Coronary artery (tissue), 2 donors: Measurements from ENCODE around the gene HSD17B13.
"Not testable (repeated sequence)": the region's sequence is repeated elsewhere in the genome, so short reads cannot be mapped to it uniquely, and the experiment has no call there.

Source experiments
- DNase-seq: peaks from one replicate; pipeline ENCODE4 v3.0.0-alpha.2; 2017; ENCODE audit warnings: low spot score
- H3K27ac ChIP-seq, 2 donors: fragments of 200-600 bp; sonication (generic); one replicate each; pipeline ENCODE4 v1.5.1; 2016 to 2019
- H3K4me3 ChIP-seq: fragments of 200-600 bp; sonication (generic); 2 replicates; pipeline ENCODE4 v1.5.1; 2016; ENCODE audit warnings: mild to moderate bottlenecking, moderate library complexity
- TF ChIP-seq, protein P1 (sequence below): fragments of 200-600 bp; sonication (generic); IDR thresholded peaks from one replicate; pipeline ENCODE4 v1.5.1; 2019; ENCODE audit warnings: antibody characterized with exemption

HSD17B13 gene

DNA sequence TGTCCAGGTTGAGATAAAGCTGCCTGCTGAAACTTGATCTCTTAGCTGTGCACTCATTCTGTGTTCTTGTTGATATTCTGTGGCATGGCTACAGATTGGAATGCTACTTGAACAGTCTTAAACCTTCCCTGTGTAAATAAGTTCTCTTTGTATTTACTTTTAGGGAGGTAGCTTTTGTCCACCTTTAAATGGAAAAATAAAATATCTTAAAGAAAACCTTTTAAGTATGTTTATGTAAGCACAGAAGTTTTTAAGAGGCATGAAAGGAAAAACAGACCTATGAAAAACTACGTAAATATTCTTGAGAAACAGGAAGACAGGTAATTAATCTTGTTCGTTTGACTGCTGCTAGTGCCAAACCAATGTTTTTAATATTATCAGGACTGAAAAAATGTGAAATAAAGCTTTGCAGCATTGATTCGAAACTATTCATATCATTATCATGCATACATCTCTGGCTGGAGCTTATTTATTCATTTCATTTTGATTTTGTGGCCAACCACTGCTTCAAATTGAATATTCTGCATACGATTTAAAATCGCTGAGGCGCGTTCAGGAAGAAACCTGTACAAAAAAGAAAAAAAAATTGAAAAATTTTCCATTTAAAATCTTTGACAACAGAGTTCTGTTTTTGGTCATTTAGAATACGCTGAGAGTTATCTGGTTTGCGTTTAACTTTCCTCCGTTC is 17.8 kb downstream of the HSD17B13 start:
- DNase-seq: no peak
- Histone ChIP-seq H3K4me3 (no peak overlapping the region), H3K27ac (no peak overlapping the region)
- TF ChIP-seq, protein P1, sequence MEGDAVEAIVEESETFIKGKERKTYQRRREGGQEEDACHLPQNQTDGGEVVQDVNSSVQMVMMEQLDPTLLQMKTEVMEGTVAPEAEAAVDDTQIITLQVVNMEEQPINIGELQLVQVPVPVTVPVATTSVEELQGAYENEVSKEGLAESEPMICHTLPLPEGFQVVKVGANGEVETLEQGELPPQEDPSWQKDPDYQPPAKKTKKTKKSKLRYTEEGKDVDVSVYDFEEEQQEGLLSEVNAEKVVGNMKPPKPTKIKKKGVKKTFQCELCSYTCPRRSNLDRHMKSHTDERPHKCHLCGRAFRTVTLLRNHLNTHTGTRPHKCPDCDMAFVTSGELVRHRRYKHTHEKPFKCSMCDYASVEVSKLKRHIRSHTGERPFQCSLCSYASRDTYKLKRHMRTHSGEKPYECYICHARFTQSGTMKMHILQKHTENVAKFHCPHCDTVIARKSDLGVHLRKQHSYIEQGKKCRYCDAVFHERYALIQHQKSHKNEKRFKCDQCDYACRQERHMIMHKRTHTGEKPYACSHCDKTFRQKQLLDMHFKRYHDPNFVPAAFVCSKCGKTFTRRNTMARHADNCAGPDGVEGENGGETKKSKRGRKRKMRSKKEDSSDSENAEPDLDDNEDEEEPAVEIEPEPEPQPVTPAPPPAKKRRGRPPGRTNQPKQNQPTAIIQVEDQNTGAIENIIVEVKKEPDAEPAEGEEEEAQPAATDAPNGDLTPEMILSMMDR: no peak

DNA sequence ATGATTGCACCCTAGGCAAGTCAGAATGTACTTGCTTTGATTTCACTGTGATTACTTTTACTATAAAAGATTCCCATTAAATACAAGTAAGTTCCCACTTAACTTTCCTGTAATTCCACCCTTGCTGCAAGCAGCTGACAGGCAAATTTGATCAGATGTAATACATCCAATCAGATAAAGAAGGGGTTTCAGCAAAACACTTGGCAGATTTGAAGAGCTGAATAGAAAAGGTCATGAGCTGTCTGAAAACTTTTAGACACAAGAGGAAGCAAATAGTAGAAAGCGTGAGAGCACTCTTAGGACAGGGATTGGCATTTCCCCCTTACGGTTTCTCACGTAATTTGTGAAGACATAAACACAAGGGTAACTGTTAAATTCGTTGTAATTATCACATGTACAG is 22.8 kb downstream of the HSD17B13 start:
- Histone ChIP-seq H3K27ac (no peak overlapping the region), H3K4me3 (no peak overlapping the region)
- TF ChIP-seq, protein P1: no peak
- DNase-seq: no peak

DNA sequence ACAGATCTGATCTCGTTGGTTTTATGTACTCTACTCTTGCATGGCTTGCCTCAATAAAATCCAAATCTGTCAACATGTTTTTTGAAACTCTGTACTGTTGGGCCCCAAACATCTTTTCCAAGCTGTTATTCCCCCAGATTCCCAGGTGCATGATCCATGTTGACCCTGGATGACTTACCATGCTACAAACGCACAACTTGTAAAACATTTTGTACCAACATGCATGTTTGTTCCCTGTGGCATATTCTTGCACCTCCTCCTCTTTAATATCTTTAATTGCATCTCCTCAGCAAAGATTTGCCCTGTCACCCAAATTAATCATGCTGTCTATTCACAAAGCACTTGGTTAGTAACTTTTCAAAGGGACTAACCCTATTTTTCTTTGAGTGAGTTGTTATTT is 24.3 kb downstream of the HSD17B13 start:
- TF ChIP-seq, protein P1: no peak
- DNase-seq: no peak
- no peak overlapping the region for H3K27ac ChIP-seq

DNA sequence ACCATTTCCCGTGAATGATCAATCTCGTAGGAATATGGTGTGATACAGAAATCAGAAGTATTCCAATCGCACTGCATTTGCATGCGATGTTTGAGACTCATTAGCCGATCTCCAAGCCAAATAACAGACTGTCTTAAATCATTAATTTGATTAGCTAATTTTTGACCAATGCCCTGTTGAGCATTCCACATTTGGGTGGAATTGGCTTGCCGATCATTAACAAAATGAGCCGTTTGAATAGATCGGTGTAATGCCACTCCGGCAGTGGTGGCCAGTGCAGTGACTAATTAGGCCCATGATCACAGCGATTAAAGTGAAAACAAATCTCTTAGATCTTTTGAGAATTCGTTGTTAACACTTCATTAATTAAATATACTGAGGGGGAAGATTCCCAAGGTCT is 27.8 kb downstream of the HSD17B13 start:
- H3K4me3 ChIP-seq, DNase-seq, H3K27ac ChIP-seq: not testable (repeated sequence)

More for the DNA sequence above, 24.3 kb downstream of the HSD17B13 start:
- H3K4me3 ChIP-seq: no peak overlapping the region

DNA sequence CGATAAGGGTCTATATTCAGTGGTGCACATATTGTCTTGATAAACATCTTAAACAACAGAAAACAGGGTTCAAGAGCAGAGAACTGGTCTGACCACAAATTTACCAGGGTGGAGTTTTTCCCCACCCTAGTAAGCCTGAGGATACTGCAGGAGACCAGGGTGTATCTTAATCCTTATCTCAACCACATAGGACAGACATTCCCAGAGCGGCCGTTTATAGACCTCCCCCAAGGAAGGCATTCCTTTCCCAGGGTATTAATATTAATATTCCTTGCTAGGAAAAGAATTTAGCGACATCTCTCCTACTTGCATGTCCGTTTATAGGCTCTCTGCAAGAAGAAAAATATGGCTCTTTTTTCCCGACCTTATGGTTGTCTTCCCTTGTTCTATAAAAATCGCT is 28.8 kb downstream of the HSD17B13 start:
- not testable (repeated sequence) for DNase-seq, H3K4me3 ChIP-seq

DNA sequence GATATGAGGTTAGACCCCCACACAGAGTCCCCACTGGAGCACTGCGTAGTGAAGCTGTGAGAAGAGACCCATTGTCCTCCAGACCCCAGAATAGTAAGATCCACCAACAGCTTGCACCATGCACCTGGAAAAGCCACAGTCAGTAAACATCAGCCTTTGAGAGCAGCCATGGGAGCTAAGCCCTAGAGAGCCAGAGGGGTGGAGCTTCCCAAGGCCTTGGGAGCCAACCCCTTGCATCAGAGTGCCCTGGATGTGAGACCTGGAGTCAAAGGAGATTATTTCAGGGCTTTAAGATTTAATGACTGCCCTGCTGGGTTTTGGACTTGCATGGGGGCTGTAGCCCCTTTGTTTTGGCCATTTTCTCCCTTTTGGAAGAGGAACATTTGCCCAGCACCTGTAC is 35.7 kb downstream of the HSD17B13 start:
- TF ChIP-seq, protein P1: no peak
- DNase-seq: no peak
- Histone ChIP-seq H3K4me3 (no peak overlapping the region), H3K27ac (no peak overlapping the region)

More for the DNA sequence above, 28.8 kb downstream of the HSD17B13 start:
- not testable (repeated sequence) for H3K27ac ChIP-seq

DNA sequence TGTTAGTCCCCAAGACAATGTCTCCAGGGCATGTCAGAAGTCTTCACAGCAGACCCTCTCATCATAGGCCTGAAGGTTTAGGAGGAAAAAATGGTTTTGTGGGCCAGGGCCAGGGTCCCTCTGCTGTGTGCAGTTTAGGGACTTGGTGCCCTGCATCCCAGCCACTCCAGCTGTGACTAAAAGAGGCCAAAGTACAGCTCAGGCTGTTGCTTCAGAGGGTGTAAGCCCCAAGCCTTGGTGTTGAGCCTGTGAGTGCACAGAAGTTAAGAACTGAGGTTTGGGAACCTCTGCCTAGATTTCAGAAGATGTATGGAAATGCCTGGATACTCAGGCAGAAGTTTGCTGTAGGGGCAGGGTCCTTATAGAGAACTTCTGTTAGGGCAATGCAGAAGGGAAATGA is 38.4 kb downstream of the HSD17B13 start:
- H3K4me3 ChIP-seq, H3K27ac ChIP-seq, DNase-seq: not testable (repeated sequence)

DNA sequence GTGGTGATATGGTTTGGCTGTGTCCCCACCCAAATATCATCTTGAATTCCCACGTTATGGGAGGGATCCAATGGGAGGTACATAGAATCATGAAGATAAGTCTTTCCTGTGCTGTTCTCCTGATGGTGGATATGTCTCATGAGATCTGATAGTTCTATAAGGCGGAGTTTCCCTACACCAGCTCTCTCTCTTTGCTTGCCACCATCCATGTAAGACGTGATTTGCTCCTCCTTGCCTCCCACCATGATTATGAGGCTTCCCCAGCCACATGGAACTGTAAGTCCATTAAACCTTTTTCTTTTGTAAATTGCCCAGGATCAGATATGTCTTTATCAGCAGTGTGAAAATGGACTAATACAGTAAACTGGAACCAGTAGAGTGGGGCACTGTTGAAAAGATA is 39.5 kb downstream of the HSD17B13 start:
- TF ChIP-seq, protein P1: no peak

DNA sequence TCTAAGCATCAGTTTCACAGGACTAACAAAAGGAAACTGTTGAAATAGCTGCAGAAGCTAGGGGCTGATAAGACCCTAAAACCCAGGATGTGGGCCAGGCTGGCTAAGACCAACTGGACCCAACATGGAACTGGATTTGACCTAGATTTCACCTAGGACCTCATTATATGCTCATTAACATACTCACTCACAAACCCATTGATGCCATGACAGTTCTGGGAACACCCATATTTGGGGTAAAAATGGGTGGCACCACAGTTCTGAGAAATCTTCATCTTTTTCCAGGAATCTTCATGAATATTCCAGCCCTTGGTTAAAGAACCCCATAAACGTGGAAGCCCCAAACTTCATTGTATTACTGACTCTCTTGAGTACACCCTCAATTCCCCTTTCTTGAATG is 41.1 kb downstream of the HSD17B13 start:
- TF ChIP-seq, protein P1: no peak
- Histone ChIP-seq H3K27ac (no peak overlapping the region), H3K4me3 (no peak overlapping the region)
- no peak for DNase-seq

More for the DNA sequence above, 39.5 kb downstream of the HSD17B13 start:
- no peak overlapping the region for H3K27ac ChIP-seq
- no peak for DNase-seq
- no peak overlapping the region for H3K4me3 ChIP-seq
